GM19328 (cell line): ENCODE measurements around the gene DCST1.

Experiments
- ATAC-seq: cut with Tn5 transposase; IDR thresholded peaks from one replicate; pipeline ENCODE4 v1.9.1; 2021; ENCODE audit warnings: mild to moderate bottlenecking, moderate library complexity; ENCODE audit not compliant: unreplicated experiment

DCST1 gene

DNA sequence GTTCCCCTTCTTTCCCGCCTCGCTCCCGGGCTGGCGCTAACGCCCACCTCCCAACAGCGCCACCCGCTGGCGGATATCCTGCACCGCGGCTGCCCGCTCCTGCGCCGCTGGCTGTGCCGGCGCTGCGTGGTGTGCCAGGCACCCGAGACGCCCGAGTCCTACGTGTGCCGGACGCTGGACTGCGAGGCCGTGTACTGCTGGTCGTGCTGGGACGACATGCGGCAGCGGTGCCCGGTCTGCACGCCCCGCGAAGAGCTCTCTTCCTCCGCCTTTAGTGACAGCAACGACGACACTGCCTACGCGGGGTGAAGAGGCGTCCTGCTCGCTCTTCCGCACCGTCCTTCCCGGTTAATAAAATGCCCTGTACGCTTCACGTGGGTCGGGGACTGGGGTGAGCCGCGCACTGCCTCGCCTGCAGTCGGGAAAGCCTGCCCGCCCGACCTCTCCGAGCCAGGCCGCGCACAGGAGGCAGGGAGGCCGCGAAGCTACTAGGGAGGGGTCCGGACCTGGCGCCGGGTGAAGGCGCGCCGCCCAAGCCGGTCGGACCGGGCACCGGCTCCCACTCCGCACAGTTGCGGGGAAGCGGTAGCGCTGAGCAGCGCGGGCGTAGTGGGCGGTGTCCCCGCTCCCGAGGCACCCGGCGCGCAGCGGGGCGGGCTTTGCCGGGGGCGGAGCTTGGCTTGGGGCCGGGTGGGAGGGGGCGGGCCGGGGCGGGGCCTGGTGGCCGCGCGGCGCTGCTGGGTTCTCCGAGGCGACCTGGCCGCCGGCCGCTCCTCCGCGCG lies 17.1 kb downstream of the DCST1 start, which contains the start of gene ADAM15:
ADAM15 (plus strand) TSS at position 757 of the 782 bp plus-strand sequence. CDS start 71 bp downstream, outside the sequence.
- ATAC-seq, result peak; percentile 70

DNA sequence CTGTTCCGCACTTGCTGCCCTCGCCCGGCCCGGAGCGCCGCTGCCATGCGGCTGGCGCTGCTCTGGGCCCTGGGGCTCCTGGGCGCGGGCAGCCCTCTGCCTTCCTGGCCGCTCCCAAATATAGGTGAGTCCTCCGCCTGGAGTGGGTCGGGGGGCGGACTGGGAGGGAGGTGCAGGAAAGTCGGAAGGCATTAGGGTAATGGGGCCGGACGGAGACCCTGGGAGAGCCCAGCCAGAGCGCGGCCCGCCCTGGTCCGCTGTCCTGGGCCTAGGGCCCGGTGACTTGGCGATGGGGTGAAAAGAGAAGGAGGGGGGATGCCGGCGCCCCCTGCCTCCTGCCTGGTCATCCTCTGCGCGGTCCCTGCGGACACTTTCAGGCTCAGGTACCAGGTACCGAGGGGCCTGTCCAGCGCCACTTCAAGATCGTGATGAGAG lies 17.7 kb downstream of the DCST1 start:
- no peak for ATAC-seq

DNA sequence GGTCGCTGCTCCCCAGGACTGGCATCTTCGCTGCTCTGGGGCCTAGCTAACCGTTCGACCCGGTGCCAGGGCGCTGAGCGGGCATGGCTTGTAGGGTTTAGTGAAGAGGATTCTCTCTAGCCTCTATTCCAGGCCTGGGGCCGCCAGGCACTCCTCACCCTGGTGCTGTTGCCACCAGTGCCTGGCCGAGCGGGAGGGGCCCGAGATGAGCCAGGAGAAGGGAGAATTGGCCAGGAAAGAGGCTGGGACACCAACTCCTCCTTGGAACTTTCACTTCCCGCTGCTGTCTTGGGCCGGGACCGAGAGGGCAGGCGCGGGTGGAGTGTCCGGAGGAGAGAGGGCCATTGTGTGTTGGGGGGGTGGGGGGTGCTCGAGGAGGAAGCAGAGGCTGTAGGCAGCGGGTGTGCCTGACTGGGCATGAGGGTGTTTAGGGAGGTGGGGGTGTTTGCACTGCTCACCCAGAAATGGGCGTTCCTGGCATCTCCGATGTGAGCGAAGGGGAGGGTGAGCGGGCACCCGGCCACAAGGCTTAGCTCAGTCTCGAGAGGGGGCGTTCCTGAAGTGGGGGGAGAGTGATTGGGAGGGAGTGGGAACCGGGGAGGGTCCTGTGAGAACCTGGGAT lies 18.3 kb downstream of the DCST1 start:
- ATAC-seq, result no peak

DNA sequence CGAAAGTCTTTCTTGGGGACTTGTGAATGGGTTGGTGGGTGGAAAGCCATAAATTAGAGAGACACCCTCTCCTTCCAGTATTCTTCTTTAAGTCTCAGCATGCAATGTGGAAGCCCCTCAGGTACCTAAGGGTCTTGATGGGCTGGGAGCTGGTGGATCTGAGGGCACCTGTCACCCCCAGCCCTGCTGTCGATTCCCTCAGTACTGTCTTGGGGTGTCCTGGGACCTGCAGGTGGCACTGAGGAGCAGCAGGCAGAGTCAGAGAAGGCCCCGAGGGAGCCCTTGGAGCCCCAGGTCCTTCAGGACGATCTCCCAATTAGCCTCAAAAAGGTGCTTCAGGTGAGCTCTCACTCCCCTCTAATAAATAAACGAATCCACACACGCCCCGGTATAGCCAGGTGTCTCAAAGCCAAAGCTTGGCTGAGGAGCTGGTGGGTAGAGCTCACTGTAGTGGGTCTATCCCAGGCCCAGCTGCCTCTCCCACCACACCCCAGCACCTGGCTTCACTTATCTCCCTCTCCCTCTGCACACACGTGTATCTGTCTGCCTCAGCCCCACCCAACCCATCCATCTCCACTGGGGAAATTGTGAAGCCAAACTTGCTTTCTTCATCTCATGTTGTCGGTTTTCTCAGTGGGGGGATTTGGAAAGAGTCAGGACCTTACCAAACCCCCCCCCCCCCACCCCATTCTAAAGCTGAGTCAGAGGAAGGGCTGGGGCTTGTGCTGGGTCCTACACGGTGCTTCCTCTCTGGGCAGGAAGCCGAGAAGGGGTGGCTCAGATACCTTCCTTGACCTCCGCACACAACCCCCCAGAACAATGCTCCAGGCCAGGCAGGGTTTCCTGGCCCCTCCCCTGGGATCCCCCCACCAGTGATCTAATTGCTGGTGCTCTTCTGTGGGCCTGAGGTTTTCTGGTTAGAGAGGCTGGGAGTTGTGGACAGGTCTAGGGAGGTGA lies 19.1 kb downstream of the DCST1 start:
- ATAC-seq, result no peak

DNA sequence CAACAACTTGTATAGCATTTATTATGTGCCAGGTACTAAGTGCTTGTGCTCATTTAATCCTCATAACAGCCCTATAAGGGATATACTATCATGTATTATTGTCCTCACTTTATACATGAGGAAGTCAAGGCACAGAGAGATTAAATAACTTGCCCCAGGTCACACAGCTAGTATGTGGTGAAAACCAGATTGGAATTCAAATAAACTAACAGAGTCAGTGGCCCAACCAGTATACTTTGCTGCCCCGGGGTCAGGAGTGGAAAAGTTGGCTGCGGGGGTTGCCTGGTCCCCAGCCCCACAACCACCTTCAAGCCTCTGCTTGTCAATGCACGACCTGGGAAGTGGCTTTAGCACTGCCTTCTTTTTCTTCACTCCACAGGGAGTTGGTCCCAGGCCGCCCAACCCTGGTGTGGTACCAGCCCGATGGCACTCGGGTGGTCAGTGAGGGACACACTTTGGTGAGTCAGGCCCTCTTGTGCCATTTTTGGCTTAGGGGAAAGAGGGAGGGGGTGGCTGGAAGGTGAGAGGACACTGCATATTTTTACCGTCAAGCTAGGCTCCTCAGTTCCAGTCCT lies 20.0 kb downstream of the DCST1 start:
- no peak for ATAC-seq

DNA sequence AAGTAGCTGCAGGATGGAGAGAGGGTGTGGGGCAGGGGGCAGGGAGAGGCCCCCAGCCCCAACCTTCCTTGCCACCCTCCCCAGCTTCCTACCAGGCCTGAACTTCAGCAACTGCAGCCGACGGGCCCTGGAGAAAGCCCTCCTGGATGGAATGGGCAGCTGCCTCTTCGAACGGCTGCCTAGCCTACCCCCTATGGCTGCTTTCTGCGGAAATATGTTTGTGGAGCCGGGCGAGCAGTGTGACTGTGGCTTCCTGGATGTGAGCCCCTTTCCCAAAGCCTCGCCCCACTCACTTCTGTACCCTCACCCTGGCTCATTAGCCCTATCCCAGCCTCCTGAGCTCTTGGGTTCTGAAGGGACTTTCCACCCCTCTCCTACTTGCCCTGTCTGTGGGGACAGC lies 23.5 kb downstream of the DCST1 start:
- no peak for ATAC-seq

DNA sequence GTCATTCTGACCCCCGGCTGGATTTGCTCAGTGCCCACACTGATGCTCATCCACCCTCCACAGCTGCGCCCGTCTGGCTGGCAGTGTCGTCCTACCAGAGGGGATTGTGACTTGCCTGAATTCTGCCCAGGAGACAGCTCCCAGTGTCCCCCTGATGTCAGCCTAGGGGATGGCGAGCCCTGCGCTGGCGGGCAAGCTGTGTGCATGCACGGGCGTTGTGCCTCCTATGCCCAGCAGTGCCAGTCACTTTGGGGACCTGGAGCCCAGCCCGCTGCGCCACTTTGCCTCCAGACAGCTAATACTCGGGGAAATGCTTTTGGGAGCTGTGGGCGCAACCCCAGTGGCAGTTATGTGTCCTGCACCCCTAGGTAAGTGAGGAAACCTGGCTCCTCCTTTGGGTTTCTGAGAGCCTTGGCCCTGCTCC lies 24.2 kb downstream of the DCST1 start:
- ATAC-seq, result no peak

DNA sequence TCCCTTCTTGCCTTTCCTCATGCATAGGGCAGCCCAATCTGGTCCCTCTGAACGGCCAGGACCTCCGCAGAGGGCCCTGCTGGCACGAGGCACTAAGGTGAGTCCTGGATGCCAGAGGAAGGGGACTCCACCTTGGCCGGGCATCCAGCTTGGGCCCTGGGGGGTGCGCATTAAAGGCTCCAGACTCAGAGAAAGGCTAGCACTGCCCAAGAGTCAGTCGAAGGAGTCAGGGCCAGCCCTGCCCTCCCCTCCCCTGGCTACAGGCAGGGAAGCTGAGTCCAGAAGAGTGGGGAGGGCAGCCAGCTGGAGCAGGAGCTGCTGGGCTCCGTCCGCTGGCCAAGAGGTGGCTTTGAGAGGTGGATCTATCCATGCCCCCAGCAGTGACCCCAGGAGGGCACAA lies 27.1 kb downstream of the DCST1 start:
- no peak for ATAC-seq

DNA sequence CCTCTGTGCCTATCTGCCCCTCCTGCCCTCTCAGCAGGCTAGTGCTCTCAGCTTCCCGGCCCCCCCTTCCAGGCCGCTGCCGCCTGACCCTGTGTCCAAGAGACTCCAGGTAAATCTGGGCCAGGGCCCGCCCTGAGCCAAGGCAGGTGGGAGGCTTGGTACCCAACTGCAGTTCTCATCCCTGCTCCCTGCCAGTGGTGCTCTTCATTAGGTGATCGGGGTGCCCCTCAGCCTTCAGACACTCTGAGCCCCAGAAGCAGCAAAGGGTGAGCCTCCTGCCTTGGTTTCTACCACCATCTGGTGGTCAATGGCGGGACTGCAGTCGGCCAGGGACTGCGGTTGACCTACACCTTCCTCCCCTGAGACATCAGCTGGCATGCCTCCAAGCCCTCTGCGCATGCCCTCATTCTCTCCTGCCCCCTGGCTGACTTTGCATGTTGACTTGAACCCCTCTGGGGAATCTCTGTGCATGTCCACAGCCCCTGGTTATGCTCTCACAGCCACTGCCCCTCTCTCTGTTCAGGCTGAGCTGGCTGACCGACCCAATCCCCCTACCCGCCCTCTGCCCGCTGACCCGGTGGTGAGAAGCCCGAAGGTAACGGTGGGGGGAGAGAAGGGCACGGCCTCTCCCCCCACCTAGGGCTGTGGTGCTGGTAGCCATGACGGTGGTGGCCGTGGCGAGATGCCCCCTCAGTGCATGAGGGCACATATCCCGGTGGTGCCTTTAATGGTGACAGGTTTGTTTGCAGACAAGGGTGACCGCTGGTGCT lies 27.9 kb downstream of the DCST1 start:
- no peak for ATAC-seq

DNA sequence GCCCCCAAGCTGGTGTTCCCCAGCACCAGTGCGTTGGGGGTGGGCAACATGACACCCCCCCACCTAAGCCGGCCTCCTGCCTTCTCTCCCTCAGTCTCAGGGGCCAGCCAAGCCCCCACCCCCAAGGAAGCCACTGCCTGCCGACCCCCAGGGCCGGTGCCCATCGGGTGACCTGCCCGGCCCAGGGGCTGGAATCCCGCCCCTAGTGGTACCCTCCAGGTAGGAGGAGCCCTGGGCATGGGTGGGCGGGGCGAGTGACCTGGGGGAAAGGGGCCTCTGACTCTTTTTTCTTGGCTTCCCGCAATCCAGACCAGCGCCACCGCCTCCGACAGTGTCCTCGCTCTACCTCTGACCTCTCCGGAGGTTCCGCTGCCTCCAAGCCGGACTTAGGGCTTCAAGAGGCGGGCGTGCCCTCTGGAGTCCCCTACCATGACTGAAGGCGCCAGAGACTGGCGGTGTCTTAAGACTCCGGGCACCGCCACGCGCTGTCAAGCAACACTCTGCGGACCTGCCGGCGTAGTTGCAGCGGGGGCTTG lies 28.6 kb downstream of the DCST1 start:
- ATAC-seq, result no peak

DNA sequence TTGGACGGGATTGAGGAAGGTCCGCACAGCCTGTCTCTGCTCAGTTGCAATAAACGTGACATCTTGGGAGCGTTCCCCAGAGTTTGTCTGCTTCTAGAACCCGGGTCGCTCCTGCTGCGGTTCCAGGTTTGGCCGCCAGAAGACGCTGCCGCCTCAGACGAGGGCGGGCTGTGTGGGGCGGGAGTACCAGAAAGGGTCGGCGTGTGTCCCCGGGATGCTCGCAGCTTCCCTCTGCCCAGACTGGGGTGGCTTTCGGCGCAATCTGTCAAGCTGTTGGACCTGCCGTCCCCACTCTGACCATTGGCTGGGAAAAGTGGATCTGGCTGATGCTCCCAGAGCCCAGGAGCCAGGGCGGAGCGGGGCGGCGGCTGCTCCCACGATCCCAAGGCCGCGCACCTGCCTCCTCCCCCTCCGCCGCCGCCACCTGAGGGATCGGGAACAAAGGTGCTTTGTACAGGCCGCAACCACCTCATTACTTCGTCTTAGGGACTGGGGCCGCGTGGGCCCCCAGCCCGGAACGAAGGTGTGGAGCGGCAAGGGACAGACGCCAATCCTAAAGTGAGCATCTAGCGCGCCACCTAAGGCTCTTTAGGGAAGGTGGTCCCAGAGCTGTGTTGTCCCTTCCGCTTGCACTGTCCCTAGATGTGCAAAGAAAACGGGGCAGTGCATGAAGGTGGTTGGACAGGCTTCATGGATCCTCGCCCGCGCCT lies 29.2 kb downstream of the DCST1 start:
- no peak for ATAC-seq

DNA sequence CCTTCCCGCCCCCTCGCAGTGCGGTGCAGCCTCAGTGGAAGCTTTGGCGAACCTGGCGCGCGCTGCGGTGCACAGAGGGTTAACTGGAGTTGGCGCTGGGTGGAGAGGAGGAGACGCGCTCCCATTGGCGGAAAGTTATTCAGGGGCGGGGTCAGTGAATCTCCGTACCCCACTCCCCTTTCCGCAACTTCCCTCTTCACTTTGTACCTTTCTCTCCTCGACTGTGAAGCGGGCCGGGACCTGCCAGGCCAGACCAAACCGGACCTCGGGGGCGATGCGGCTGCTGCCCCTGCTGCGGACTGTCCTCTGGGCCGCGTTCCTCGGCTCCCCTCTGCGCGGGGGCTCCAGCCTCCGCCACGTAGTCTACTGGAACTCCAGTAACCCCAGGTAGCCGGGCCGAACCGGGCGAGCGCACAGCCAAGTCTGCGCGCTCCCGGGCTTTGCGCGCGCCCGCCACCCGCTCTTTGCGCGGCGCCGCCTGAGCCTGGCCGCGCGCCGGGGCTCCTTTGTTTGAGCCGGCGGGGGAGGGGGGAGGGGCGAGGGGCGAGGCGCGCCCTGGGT lies 30.0 kb downstream of the DCST1 start, which contains the start of gene EFNA4:
EFNA4 (plus strand) TSS at position 191 of the 561 bp plus-strand sequence; CDS start at position 275, 84 bp downstream.
- peak; percentile 69 for ATAC-seq

DNA sequence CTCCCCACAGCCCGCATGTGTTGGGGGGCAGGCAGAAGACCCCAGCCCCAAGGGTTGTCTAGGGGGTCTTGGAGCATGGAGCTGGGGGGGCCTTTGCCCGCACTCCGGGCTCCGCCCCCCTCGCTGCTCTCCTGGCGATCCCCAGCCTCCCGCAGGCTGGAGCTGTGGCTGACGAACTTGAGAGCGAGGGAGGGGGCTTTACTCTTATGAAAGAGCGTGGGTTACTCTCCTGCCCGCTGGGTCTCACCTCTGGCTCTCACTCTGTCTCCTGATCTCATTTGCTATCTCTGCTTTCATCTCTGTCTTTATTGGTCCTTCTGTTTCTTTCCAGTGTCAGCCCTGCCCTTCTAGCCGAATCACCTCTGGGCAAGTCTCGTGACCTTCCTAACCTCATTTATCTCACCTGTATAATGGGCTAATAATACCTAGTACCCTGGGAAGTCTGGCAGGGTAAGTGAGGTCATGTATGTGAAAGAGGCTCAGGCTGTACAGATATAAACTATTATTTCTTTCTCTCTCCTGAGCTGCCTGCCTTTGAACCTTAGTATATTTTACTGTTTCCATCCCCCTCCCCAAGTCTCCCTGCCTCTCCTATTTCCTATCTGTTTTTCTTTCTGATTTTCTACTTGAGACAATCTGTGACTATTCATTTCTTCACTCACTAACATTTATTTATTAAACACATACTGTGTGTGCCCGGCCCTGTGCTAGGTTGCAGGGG lies 30.6 kb downstream of the DCST1 start:
- ATAC-seq, result no peak

DNA sequence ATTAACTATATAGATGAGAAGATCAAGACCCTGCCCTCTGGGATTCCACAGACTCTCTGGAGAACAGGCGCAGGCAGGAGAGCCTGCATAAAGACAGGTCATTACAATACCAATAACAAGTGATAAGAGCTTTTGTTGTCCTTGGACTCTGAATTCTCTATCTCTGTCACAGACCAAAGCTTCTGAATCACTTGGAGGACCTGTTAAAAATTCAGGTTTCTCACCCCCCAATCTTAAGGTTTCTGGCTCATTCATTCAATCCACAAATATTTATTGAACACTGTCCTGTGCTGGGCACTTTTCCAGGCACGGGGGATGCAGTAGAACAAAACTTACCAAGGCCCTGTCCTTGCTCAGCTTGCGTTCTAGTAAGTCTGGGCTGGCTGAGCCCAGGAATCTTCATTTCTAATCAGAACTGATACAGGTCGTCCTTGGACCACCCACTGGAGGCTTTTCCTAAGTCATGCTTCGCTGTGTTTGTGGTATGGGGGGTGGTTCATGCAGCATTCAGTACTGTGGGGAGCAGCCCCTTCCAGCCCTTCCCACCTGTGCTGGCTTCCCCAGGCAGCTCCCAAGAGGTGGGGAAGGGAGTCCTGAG lies 31.3 kb downstream of the DCST1 start:
- no peak for ATAC-seq

DNA sequence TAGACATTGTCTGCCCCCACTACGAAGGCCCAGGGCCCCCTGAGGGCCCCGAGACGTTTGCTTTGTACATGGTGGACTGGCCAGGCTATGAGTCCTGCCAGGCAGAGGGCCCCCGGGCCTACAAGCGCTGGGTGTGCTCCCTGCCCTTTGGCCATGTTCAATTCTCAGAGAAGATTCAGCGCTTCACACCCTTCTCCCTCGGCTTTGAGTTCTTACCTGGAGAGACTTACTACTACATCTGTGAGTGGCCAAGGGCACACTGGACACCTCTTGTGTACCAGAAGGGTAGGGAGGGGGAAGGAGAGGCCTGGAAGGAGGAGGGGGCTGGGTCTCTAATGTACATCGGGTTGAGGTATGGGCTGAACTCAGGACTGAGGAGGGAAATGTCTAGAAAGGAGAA lies 33.2 kb downstream of the DCST1 start:
- ATAC-seq, result no peak

DNA sequence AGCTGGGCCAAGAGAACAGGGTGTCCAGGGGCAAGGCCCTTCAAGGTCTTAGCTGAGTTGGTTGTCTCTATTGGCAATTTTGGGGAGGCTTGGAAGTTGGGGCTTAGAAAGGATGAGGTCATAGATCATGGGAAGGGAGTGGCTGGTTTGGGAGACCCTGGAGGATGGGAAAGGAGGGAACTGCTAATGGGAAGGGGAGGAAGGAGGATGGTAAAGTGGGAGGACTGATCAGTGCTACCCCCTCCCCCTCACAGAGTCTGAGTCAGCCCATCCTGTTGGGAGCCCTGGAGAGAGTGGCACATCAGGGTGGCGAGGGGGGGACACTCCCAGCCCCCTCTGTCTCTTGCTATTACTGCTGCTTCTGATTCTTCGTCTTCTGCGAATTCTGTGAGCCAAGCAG lies 35.0 kb downstream of the DCST1 start:
- no peak for ATAC-seq

DNA sequence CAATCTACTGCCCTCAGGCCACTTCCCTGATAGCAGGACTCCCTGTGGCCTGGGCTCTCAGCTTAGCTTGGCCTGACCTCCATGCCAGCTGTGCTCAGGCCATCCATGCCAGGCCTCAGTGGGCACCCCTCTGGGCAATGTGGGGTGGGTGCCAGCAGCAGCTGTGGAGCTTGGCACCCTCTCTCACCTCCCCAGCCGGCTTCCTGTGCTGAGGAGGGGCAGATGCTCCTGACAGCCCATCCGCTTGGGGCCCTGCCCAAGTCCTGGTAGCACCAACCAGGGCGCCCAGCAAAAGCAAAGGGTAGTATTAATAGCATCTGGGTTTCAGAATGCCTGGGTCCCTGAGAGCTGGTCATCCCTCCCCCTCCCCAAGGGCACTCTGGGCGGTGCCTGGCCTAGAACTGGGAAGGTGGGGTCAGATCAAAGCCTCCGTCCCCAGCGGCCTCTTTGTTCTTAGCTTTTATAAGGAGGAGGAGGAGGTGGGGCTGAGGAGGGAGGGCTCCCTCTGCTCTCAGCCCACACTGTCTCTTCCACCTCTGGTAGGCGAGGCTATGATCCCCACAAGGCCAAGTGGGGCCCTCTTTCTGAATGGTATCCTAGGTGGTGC lies 36.0 kb downstream of the DCST1 start:
- ATAC-seq, result no peak
